Loucy (cell line): ENCODE measurements around the gene MCM8.

ENCODE experiments used
- H2AFZ ChIP-seq: fragments of 200-600 bp; sonication (generic); 2 replicates; pipeline ENCODE4 v1.6.0; 2016; ENCODE audit warnings: antibody characterized with exemption, mild to moderate bottlenecking, low read length, moderate library complexity
- H3F3A ChIP-seq: fragments of 200-600 bp; 2 replicates; pipeline ENCODE4 v1.6.0; 2016; ENCODE audit warnings: antibody characterized with exemption, low read depth, mild to moderate bottlenecking
- H3K27me3 ChIP-seq: fragments of 200-600 bp; sonication (generic); 2 replicates; pipeline ENCODE4 v1.6.1; 2014; ENCODE audit warnings: low read length, mild to moderate bottlenecking; ENCODE audit not compliant: insufficient read depth, poor library complexity, severe bottlenecking
- H3K36me3 ChIP-seq: fragments of 200-600 bp; sonication (generic); 2 replicates; pipeline ENCODE4 v1.6.1; 2016; ENCODE audit warnings: low read length; ENCODE audit not compliant: insufficient read depth
- H3K4me1 ChIP-seq: fragments of 200-600 bp; sonication (generic); 2 replicates; pipeline ENCODE4 v1.5.1; 2014; ENCODE audit warnings: low read length, mild to moderate bottlenecking; ENCODE audit not compliant: insufficient read depth, poor library complexity, severe bottlenecking
- H3K4me2 ChIP-seq: fragments of 200-600 bp; sonication (generic); 2 replicates; pipeline ENCODE4 v1.6.0; 2014; ENCODE audit warnings: antibody characterized with exemption, low read length, low read depth, mild to moderate bottlenecking; ENCODE audit not compliant: poor library complexity, severe bottlenecking
- H3K4me3 ChIP-seq: fragments of 200-600 bp; sonication (generic); 2 replicates; pipeline ENCODE4 v1.5.1; 2014; ENCODE audit warnings: low read length, mild to moderate bottlenecking, mixed read lengths; ENCODE audit not compliant: poor library complexity, severe bottlenecking
- H3K79me2 ChIP-seq: fragments of 200-600 bp; sonication (generic); 2 replicates; pipeline ENCODE4 v1.6.1; 2014; ENCODE audit warnings: low read length; ENCODE audit not compliant: insufficient read depth
- H3K9ac ChIP-seq: fragments of 200-600 bp; sonication (generic); 2 replicates; pipeline ENCODE4 v1.6.0; 2014; ENCODE audit warnings: mild to moderate bottlenecking, low read depth, low read length, moderate library complexity; ENCODE audit not compliant: poor library complexity, severe bottlenecking
- H3K9me2 ChIP-seq: fragments of 200-600 bp; sonication (generic); replicated peaks from 2 replicates; pipeline ENCODE4 v1.6.1; 2016; ENCODE audit warnings: low read depth, low read length, mixed read lengths
- H3K9me3 ChIP-seq: fragments of 200-600 bp; sonication (generic); 2 replicates; pipeline ENCODE4 v1.6.1; 2014; ENCODE audit warnings: mild to moderate bottlenecking, antibody characterized with exemption, low read length, low read depth; ENCODE audit not compliant: insufficient read depth
- H4K20me1 ChIP-seq: fragments of 200-600 bp; sonication (generic); 2 replicates; pipeline ENCODE4 v1.6.0; 2014; ENCODE audit warnings: antibody characterized with exemption, low read length, mild to moderate bottlenecking; ENCODE audit not compliant: insufficient read depth, poor library complexity, severe bottlenecking
- EZH2phosphoT487 ChIP-seq: fragments of 200-600 bp; IDR thresholded peaks from 2 replicates; pipeline ENCODE4 v1.6.1; 2018; ENCODE audit warnings: antibody characterized with exemption, mild to moderate bottlenecking, moderate library complexity, borderline replicate concordance
- TF ChIP-seq, protein P1 (sequence below): fragments of 200-600 bp; sonication (generic); conservative IDR thresholded peaks from 2 replicates; pipeline ENCODE4 v1.5.1; 2014; ENCODE audit warnings: mild to moderate bottlenecking, antibody characterized with exemption, low read length

The MCM8 gene

DNA sequence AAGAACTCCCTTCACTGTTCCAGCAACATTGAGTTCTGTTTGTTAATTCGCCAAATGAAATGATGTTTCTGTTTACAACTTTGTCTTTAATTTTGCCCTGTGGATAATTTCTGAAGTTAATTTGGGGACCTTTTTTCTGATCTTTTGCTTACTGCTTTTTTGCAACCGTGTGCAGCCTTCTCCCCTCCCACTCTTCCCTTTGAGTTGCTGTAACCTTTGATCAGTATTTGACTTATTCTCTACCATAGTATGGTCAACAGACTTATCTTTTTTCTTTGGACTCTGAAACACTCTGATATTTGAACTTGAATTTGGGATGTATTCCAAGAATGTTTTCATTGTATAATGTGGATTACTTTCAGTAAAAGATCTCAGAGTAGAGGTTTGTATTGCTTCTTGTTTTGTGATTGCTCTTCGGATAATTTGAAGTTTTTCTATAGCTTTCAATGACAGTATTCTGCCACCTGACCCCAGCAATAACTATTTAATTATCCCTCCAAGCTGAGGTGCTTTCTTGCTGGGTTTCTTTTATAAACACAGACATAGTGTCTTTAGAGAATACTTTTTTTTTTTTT lies 57.2 kb downstream of the MCM8 start:
- peak overlapping the region; percentile 90 for H3K4me3 ChIP-seq
- peaks cover 47% of the 10 kb centered on the region for H3K4me1 ChIP-seq
- no peak overlapping the region for H2AFZ ChIP-seq
- peaks cover 70% of the 10 kb centered on the region for H3K79me2 ChIP-seq
- H3F3A ChIP-seq = 0 out of 2 replicates have a peak, but pooled peaks cover 7% of the 10 kb centered on the region
- TF ChIP-seq, protein P1, sequence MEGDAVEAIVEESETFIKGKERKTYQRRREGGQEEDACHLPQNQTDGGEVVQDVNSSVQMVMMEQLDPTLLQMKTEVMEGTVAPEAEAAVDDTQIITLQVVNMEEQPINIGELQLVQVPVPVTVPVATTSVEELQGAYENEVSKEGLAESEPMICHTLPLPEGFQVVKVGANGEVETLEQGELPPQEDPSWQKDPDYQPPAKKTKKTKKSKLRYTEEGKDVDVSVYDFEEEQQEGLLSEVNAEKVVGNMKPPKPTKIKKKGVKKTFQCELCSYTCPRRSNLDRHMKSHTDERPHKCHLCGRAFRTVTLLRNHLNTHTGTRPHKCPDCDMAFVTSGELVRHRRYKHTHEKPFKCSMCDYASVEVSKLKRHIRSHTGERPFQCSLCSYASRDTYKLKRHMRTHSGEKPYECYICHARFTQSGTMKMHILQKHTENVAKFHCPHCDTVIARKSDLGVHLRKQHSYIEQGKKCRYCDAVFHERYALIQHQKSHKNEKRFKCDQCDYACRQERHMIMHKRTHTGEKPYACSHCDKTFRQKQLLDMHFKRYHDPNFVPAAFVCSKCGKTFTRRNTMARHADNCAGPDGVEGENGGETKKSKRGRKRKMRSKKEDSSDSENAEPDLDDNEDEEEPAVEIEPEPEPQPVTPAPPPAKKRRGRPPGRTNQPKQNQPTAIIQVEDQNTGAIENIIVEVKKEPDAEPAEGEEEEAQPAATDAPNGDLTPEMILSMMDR = no peak
- no peak for TF ChIP-seq EZH2phosphoT487
- peaks cover 39% of the 10 kb centered on the region for H4K20me1 ChIP-seq
- no peaks in the 10 kb centered on the region for H3K27me3 ChIP-seq
- H3K9me3 ChIP-seq = no peaks in the 10 kb centered on the region
- H3K9ac ChIP-seq = peak overlapping the region; percentile 77
- peaks cover 16% of the 10 kb centered on the region; the same call in 1 of the 2 replicates for H3K36me3 ChIP-seq
- H3K9me2 ChIP-seq = no peaks in the 10 kb centered on the region
- peak overlapping the region; percentile 93 for H3K4me2 ChIP-seq

DNA sequence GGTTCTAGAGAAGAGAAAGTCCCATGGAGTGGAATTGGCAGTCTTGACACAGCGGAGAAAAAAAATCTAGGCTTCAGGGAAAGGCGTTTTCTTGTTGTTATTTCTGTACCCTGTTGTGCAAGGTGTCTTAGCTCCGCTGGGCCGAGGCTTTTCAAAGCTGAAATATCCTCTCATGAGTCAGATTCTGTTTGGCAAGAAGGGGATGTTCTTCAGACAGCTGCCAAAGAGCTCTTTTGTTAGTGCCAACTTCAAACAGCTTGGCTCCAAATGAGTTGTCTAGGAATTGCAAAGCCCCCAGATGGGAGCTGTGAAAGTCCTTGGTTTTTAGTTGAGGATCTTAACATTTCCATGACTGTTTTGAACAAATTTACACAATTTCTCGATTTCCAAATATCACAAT lies 57.8 kb downstream of the MCM8 start:
- H4K20me1 ChIP-seq = peaks cover 39% of the 10 kb centered on the region
- no peaks in the 10 kb centered on the region for H3K27me3 ChIP-seq
- H3F3A ChIP-seq = 0 out of 2 replicates have a peak, but pooled peaks cover 7% of the 10 kb centered on the region
- H3K4me3 ChIP-seq = peak overlapping the region; percentile 90
- H3K9me2 ChIP-seq = no peaks in the 10 kb centered on the region
- H3K9ac ChIP-seq = peak overlapping the region; percentile 77
- H3K4me1 ChIP-seq = peaks cover 51% of the 10 kb centered on the region
- H2AFZ ChIP-seq = no peak overlapping the region
- H3K79me2 ChIP-seq = peaks cover 76% of the 10 kb centered on the region
- peak overlapping the region; percentile 93 for H3K4me2 ChIP-seq
- H3K36me3 ChIP-seq = peaks cover 19% of the 10 kb centered on the region; the same call in 1 of the 2 replicates
- no peak for TF ChIP-seq EZH2phosphoT487
- TF ChIP-seq, protein P1 = no peak
- no peaks in the 10 kb centered on the region for H3K9me3 ChIP-seq

- no peaks in the 10 kb centered on the region for H3K9me2 ChIP-seq
- H3K79me2 ChIP-seq = peaks cover 87% of the 10 kb centered on the region
- peaks cover 51% of the 10 kb centered on the region for H3K4me1 ChIP-seq
- no peaks in the 10 kb centered on the region for H3K27me3 ChIP-seq
- peaks cover 29% of the 10 kb centered on the region for H4K20me1 ChIP-seq
- no peaks in the 10 kb centered on the region for H3K9me3 ChIP-seq
- H2AFZ ChIP-seq = no peak overlapping the region
- TF ChIP-seq, protein P1 = no peak
- no peak for TF ChIP-seq EZH2phosphoT487
- H3K4me2 ChIP-seq = peak overlapping the region; percentile 14
- no peak overlapping the region for H3K4me3 ChIP-seq
- no peak overlapping the region for H3K9ac ChIP-seq
- no peaks in the 10 kb centered on the region for H3F3A ChIP-seq
- peaks cover 33% of the 10 kb centered on the region; the same call in 1 of the 2 replicates for H3K36me3 ChIP-seq
Measured at GRCh38 chr20:6012179-6012578, 61.7 kb downstream of the MCM8 start.
